HG02588 (cell line): ENCODE results near the gene SEPHS1.
"Not testable (repeated sequence)": the region's sequence is repeated elsewhere in the genome, so short reads cannot be mapped to it uniquely, and the experiment has no call there.

ENCODE experiments used
- ATAC-seq: cut with Tn5 transposase; IDR thresholded peaks from one replicate; pipeline ENCODE4 v1.9.1; 2021; ENCODE audit warnings: mild to moderate bottlenecking, moderate library complexity; ENCODE audit not compliant: unreplicated experiment

The SEPHS1 gene, protein sequence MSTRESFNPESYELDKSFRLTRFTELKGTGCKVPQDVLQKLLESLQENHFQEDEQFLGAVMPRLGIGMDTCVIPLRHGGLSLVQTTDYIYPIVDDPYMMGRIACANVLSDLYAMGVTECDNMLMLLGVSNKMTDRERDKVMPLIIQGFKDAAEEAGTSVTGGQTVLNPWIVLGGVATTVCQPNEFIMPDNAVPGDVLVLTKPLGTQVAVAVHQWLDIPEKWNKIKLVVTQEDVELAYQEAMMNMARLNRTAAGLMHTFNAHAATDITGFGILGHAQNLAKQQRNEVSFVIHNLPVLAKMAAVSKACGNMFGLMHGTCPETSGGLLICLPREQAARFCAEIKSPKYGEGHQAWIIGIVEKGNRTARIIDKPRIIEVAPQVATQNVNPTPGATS

DNA sequence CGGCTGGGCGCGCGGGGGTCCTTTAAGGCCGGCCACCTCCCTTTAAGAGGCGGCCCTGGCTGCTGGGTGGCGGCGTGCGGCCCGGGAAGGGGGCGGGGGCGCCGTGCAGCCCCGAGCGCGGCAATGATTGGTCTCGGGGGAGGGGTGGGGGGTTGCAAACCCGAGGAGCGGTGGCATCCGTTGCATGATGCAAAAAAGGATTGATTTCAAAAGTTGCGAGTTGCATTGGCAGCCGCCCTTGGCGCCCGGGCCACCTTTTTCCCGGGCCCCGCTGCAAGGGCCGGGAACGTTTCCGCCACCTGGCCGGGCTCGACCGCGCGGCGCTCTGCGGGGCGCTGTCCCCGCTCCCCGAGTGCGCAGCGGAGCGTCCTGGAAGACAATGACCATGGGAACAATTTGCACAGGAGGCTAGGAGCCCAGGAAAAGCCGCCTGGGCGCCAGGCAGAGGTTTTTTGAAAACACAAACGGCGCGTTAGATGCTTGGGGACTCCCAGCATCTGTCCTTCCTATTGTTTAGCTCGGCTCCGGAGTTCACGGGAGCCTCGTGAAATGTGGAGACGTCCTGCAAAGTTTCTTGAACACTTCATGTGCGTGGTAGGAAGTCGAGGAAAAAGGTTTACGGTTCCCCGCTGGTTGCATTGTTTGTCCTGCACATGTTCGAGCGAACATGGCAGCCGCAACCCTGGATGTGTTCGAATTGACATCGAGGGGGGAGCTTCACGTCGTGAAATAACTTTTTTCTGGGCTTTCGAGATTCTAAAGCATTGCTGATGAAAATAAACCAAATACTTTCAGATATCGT lies at the start of gene SEPHS1:
SEPHS1 (minus strand) TSS at position 78 of the 802 bp plus-strand sequence. CDS start 3,343 bp downstream, outside the sequence.
- peak; percentile 58 for ATAC-seq

DNA sequence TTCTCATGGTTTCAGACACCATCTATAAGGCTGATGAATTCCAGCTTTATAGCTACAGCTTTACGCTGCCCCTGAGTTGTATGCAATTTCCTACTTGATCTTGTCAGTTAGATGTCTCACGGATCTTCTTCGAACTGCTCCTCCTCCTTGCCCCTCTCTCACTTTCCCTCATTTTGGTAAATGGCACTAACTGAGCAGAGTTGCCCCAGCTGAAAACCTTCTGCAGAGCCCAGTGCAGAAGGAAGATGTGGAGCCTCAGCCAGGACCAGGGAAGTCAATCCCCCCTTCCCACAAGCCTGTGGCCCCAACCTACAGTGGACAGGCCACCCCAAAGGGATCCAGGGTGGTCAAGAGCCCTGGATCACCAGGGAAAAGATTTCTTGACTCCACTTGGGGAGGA lies 49.0 kb upstream of the SEPHS1 start:
- ATAC-seq = no peak

- no peak for ATAC-seq
Observed at GRCh38 chr10:13396369-13396768, 48.3 kb upstream of the SEPHS1 start.

DNA sequence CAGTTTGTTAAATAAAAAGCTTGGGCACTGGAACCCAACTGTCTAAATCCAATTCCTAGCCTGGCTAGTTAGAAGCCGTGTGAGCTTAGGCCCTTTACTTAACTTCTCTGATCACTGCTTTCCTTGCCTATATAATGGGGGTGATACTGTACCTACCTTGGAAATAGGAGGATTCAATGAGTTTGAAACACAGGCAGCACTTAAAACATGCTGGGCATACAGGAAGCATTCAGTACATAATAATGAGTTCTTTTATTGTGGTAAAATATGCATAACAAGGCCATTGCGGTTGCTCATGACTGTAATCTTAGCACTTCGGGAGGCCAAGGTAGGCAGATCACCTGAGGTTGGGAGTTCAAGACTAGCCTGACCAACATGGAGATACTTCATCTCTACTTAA lies 47.4 kb upstream of the SEPHS1 start:
- ATAC-seq = no peak

DNA sequence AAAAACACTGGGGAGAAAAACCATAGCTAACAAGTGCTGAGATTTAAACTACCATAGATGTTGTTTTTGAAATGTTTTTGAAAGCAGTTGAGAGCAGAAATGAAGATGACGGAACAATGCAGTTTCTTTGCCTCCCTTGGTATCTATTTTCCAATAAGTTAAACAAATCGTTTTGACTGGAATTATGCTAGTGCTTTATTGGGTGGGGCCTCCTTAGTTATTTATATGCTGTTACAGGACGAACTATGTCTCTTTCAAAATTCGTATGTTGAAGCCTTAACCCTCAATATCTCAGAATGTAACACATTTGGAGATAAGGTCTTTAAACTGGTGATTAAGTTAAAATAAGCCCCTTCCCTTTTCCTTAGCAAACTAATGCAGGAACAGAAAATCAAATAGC lies 45.5 kb upstream of the SEPHS1 start:
- no peak for ATAC-seq

DNA sequence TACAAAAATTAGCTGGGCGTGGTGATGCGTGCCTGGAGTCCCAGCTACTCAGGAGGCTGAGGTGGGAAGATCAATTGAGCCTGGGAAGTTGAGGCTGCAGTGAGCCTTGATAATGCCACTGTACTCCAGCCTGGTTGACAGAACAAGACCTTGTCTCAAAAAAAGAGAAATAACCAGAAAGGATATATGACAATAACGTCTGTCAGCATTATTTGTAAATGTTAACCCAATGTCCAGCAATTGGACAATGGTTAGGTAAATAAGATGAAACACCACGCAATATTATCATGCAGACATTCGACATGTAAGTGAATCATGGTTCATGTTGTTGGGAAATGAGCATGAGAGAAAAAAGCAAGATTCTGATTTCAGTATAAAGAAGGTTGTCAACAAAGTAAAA lies 44.6 kb upstream of the SEPHS1 start:
- no peak for ATAC-seq

- no peak for ATAC-seq
Observed at GRCh38 chr10:13390604-13391522, 42.8 kb upstream of the SEPHS1 start.

DNA sequence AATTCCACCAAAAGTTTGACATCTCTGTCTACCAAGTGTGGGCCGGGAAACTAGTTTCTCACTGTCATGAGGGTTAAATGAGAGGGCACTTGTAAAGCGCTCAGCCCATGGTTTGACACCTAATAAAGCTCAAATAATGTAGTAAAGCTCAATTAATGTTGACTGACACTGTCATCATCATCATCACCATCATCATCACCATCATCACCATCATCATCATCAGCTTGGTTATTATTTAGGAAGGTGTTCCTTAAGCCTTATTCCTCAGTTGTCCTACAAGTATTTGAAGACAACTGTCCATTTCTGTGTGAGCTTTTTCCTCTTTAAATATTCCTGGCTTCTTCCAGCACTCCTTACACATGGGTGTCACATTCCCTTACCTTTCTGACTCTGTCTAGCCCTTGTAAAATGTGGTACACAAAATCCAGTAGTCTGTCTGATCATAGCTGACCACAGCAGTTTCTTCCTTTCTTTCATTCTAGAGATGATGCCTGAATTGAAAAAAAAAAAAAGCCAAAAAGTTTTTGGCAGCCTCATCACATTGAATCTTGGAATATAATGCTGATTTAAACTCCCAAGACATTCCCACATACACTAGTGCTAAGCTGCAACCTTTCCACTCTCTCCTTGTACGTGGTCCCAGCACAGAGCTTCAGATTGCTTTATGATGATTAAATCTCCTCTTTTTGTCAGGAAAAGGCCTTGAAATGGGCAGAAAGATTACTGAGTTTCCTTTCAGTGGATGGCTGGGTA lies 40.6 kb upstream of the SEPHS1 start:
- no peak for ATAC-seq

GRCh38 chr10:13386021-13386420 lies 37.9 kb upstream of the SEPHS1 start:
- ATAC-seq = no peak

GRCh38 chr10:13383399-13383761 lies 35.3 kb upstream of the SEPHS1 start:
- no peak for ATAC-seq

GRCh38 chr10:13382703-13383398 lies 34.8 kb upstream of the SEPHS1 start:
- ATAC-seq = no peak

GRCh38 chr10:13379061-13379460 lies 31.0 kb upstream of the SEPHS1 start:
- ATAC-seq = not testable (repeated sequence)

- ATAC-seq = no peak
Observed at GRCh38 chr10:13376746-13377145, 28.7 kb upstream of the SEPHS1 start.

- ATAC-seq = no peak
Observed at GRCh38 chr10:13376297-13376696, 28.2 kb upstream of the SEPHS1 start.

GRCh38 chr10:13375791-13376190 lies 27.7 kb upstream of the SEPHS1 start:
- ATAC-seq = no peak

DNA sequence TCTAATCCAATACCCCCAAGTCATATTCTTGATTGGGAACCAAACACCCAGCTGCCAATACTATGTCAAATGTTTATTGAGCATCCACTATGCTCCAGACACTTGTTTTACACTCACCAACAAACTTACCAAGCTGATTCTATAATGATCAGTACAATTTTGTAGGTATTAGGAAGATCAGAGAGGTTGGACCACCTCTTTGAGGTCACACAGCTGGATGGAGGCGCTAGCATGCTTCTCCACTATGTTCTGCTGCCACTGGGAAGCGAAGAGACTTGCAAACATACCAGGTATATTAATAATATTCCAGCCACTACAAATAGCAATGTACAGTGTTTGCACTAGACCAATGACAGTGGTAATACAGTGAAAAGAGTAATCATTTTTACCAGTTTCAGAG lies 25.6 kb upstream of the SEPHS1 start:
- no peak for ATAC-seq

GRCh38 chr10:13372524-13372923 lies 24.4 kb upstream of the SEPHS1 start:
- ATAC-seq = no peak

DNA sequence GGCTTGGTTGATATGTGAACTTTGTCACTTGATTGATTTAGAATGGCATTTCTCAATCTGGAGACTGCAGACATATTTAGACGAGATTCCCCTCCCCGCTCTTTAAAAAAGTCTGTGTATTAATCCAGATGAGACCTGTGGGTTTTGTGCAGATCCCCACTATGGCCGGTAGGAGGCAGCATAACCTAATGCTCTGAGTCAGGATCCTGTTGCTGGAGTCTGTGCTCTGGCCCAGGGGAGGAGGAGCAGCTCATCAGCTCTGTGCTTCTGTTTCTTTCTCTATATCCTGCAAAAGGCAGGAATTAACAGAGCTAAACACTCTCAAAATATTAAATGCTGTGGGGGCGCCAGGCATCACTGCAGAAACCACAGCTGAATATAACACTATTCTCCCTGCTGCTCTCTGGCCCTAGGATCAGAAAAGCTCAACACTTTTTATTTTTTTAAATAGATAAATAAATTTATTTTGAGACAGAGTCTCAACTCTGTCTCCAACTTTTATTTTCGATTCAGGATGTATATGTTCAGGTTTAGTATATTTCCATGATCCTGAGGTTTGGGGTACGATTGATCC lies 23.9 kb upstream of the SEPHS1 start:
- peak; percentile 72 for ATAC-seq

- ATAC-seq = no peak
Observed at GRCh38 chr10:13366891-13367290, 18.8 kb upstream of the SEPHS1 start.
